T-helper 2 cell (primary cell): ENCODE data around the gene MYO5B.
A peak's percentile ranks its signal among the peaks of the same experiment; 100 is the strongest.

Source experiments
- DNase-seq, 5 experiments: peaks; one replicate each; pipeline versions ENCODE4 v3.0.0 to v3.0.0-alpha.2; 2012 to 2022

The MYO5B gene

GRCh38 chr18:49876536-49876935 is 318.4 kb downstream of the MYO5B start:
- DNase-seq, result no peak

GRCh38 chr18:49875783-49876182 is 319.2 kb downstream of the MYO5B start:
- no peak for DNase-seq

- no peak for DNase-seq
Observed at GRCh38 chr18:49875155-49875554, 319.8 kb downstream of the MYO5B start.

GRCh38 chr18:49874238-49874637 is 320.7 kb downstream of the MYO5B start:
- peak in 1 of 5 experiments; percentile 57 for DNase-seq

DNA sequence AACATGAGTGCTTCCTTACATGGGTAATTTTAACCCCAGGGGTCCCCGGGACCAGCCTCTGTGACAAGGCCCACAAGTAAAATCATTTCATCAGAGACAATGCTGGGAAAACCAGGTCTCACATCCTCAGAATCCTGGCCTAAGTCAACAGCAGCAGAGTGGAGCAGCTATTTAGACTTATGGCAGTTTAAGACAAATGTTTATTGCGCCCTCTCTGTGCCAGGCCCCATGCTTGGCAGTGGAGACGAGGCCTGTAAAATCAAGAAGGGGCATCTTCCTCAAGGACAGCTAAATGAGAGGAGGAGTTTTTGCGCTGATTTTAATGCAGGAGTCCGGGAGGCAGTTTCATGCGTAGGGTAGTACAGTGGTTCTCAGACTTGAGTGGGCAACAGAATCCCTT is 325.6 kb downstream of the MYO5B start:
- no peak for DNase-seq

- no peak for DNase-seq
Observed at GRCh38 chr18:49866680-49867079, 328.3 kb downstream of the MYO5B start.

DNA sequence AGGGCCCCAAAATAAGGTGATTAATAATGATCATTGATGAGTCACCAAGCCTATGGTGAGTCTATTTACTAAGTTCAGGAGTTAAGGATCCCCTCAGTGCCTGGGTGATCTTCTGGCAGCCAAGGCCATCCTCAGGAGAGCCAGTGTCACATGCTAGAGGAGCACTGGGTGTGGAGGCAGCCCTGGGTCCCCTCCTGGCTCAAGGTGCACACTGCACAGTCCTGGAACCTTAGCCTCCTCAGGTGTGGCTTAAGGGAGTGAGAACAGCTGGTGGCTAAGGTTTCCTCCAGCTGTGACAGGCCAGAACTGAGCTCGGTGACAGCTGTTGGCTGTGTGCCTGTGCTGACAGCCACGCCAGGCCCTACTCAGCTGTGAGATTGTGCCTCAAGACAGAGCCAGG is 329.5 kb downstream of the MYO5B start:
- no peak for DNase-seq

DNA sequence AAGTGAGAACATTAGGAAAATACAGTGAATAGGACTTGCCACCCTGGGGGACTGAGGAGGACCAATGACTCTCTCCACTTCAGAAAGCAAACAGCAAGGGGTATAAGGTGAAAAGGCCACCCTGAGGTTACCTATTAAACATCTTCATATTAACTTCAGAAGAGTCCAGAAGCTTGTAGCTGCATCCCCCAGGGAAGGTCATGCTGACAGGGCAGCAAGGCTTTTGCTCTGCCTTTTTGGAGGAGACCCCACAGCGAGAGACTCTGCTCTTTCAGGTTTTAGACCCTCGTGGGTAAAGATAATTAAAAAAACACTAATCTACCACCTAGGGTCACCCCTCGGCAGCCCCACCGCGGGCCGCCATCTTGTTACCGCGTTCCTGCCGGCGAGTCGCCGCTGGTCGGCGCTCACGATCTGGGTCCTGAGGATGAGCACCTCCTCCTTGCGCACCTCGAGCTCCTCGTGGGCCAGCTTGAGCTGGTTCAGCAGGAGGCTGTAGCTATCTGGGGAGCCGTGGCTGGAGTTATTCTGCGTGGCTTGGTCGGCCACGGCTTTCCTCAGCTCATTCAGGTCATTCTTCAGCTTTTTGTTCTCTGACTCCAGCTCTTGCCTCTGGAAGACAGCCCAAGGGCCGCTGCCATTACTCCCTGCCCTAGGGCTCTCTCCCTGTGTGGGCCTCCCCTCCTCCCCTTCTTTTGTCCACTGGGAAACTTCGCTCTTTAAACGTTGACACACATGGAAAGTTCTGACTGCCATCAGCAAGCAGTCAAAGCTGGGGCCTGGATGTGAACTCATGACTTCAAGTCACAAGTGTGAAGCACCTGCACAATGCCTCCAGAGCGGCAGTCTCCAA is 331.0 kb downstream of the MYO5B start:
- no peak for DNase-seq

GRCh38 chr18:49862656-49863385 is 332.1 kb downstream of the MYO5B start:
- DNase-seq, result no peak

GRCh38 chr18:49861659-49862058 is 333.3 kb downstream of the MYO5B start:
- DNase-seq, result peak in 1 of 5 experiments; percentile 19

DNA sequence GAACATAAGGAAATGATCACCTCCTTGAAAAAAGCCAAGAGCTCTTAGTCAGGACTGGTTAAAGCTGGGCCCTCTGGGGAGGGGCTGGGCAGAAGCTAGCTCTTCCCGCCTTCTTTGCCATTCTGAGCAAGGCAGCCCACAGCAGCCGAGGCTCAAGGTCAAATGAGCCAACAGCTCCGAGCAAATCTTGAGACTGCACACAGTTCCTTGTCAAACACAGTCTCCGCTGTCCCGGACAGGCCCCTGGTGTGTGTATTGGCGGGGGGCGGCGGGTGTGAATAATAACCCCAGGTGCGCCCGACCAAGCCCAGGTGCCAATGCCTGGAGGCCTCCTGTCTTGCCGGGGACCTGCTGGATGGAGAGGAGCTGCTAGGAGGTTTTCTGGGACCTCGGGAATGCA is 335.2 kb downstream of the MYO5B start:
- DNase-seq, result no peak

DNA sequence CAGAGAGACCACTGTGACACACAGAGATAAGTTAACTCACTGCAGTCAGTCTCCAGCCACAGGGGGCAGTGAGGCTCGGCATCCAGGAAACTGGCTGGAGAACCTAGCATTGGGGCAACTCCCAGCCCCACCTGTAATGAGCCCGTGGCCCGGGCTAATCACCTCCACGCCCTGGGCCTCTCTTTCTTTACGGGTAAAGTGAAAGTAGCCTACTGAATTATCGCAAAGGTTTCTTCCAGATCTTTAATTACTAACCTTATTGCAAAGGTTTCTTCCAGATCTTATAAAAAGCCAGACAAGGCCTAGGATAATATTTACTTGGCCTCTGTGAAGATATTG is 336.0 kb downstream of the MYO5B start:
- DNase-seq, result no peak

GRCh38 chr18:49858309-49859020 is 336.5 kb downstream of the MYO5B start:
- DNase-seq, result peak in 4 of 5 experiments; percentile 20 to 43 (median 34)

GRCh38 chr18:49857708-49858107 is 337.2 kb downstream of the MYO5B start:
- no peak for DNase-seq

DNA sequence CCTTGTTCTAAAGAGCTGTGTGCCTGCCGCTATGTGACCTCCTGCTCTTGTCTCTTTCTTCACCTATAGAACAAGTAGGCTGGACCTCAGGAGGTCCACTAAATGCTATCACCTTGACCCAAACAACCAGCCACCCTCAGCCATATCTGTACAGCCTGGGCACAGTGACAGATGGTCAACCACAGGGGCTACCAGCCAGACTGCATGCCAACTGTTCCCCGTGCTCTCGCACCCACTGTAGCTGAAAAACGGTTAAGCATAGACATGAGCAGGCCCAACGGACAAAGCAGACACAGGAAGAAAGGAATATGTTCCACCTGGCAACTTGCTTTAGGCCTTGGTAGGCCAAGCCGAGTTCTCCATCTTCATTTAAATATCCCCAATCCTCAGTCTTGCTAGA is 338.5 kb downstream of the MYO5B start:
- no peak for DNase-seq

GRCh38 chr18:49855711-49856415 is 339.1 kb downstream of the MYO5B start:
- DNase-seq, result no peak

DNA sequence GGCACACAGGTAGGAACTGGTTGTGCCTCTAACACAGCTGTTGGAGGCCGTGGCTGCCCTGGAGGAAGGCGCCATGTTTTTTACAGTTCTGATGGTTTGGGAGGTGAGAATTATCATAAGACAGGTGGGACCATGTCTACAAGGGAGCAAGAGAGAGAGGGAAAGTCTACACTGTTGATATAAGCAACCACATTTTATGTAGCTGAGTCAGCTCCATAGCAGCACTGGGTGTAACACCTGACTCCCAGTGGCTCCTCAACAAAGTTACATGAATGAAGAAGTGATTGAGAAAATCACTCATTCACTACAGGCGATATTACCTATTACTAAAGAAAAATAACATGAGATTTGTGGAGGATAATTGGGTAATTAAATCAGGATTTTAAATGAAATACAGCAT is 340.3 kb downstream of the MYO5B start:
- no peak for DNase-seq

- no peak for DNase-seq
Observed at GRCh38 chr18:49853436-49853835, 341.5 kb downstream of the MYO5B start.

GRCh38 chr18:49853011-49853410 is 341.9 kb downstream of the MYO5B start:
- no peak for DNase-seq

GRCh38 chr18:49851624-49852023 is 343.3 kb downstream of the MYO5B start:
- no peak for DNase-seq

- no peak for DNase-seq
Observed at GRCh38 chr18:49850636-49851035, 344.3 kb downstream of the MYO5B start.

DNA sequence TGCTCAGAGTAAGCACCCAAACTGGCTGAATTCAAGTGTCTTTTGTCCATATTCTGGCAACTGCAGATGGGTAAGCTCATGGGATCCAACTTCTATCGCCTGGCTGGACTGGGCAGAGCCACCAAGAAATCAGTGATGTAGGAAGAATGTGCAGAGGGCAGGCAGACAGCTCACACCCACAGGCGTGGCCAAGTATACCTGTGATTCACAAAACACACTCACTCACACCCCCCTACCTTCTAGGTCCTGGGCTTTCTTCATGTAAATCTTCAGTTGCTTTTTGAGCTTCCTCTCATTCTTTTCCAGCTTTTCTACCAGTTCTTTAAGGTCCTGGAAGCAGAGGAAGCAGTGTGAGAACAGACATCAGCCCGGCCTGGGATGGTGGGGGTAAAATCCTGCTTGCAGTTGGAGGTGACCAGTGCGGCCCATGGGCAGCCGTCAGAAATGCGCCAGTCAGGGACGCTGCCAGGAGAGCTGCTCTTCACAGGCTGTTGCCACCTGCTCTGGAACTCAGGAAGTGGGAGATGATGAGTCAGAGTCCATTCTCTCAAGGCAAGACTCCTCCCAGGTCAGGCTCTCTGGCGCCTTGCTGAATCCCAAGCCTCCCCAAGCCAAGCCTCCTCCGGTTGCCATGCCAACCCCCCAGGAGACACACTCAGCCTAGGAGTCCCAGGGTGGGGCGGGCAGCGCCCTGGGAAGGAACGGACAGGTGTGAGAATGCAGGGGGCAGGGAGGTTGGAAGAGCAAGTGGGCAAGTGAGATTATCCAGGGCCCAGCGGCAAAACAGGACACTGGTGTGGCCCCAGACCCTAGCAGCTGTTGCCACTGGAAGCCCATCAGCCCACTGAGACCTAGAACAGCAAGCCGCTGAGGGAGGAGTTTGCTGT is 345.4 kb downstream of the MYO5B start:
- DNase-seq, result no peak
